IMR-90 (cell line): ENCODE results near the gene DPF3. TPM values are rescaled to one million over a fixed set of nuclear protein-coding genes. Genes with fewer than 3 reads are reported as not detected.

Experiments
- ATAC-seq: fragments of 200-7000 bp; cut with Tn5 transposase; 2 replicates; pipeline ENCODE4 v1.9.1; 2020; ENCODE audit warnings: low read depth, mild to moderate bottlenecking, moderate library complexity
- BruUV-seq: library from RNA; stranded (reverse); fragments of 400-500 nt; replicated peaks from 2 replicates; lab custom pipeline; 2021; lab: Mats Ljungman, UMichigan
- CTCF ChIA-PET: fragments of 300-600 bp; formaldehyde crosslinking; extraction: SDS; loops from one replicate; lab custom pipeline; 2021; ENCODE audit warnings: antibody characterized with exemption; lab: Yijun Ruan, JAX
- POLR2A ChIA-PET: fragments of 300-600 bp; sonication (Branson Sonifier 250); formaldehyde crosslinking; loops from one replicate; lab custom pipeline; 2022; ENCODE audit warnings: antibody characterized with exemption; ENCODE audit not compliant: unreplicated experiment; lab: Charles Lee
- DNase-seq: peaks from one replicate; pipeline ENCODE4 v3.0.0; 2013
- H2AFZ ChIP-seq: replicated peaks from 2 replicates; pipeline ENCODE3; 2013; ENCODE audit warnings: low read length, mild to moderate bottlenecking; ENCODE audit not compliant: poor library complexity
- H2AK5ac ChIP-seq: 2 replicates; pipeline ENCODE4 v1.6.1; 2013; ENCODE audit warnings: low read depth, low read length, inconsistent platforms
- H2AK9ac ChIP-seq: replicated peaks from 2 replicates; pipeline ENCODE3; 2013; ENCODE audit warnings: mild to moderate bottlenecking, low read depth, low read length, moderate library complexity; ENCODE audit not compliant: poor library complexity
- H2BK120ac ChIP-seq: 2 replicates; pipeline ENCODE4 v1.6.1; 2013; ENCODE audit warnings: low read depth, low read length, inconsistent platforms
- H2BK15ac ChIP-seq: 3 replicates; pipeline ENCODE4 v1.6.1; 2013; ENCODE audit warnings: low read depth, low read length, inconsistent platforms
- H2BK20ac ChIP-seq: 2 replicates; pipeline ENCODE4 v1.6.1; 2013; ENCODE audit warnings: low read depth, mild to moderate bottlenecking, inconsistent platforms, low read length, moderate library complexity
- H2BK5ac ChIP-seq: 2 replicates; pipeline ENCODE4 v1.6.1; 2013; ENCODE audit warnings: mild to moderate bottlenecking, low read depth, low read length, inconsistent platforms; ENCODE audit not compliant: poor library complexity, severe bottlenecking
- H3K14ac ChIP-seq: replicated peaks from 2 replicates; pipeline ENCODE4 v1.6.1; 2013; ENCODE audit warnings: low read depth, low read length, inconsistent platforms
- H3K18ac ChIP-seq: 2 replicates; pipeline ENCODE4 v1.6.1; 2013; ENCODE audit warnings: low read depth, low read length, control low read depth
- H3K23ac ChIP-seq: 2 replicates; pipeline ENCODE4 v1.6.1; 2013; ENCODE audit warnings: low read depth, low read length, inconsistent platforms
- H3K27ac ChIP-seq: 2 replicates; pipeline ENCODE4 v1.5.1; 2013; ENCODE audit warnings: mild to moderate bottlenecking, control low read depth, low read length; ENCODE audit not compliant: insufficient read depth
- H3K27me3 ChIP-seq: 2 replicates; pipeline ENCODE4 v1.6.1; 2013; ENCODE audit warnings: low read length; ENCODE audit not compliant: control insufficient read depth, insufficient read depth
- H3K36me3 ChIP-seq: 2 replicates; pipeline ENCODE4 v1.6.1; 2013; ENCODE audit warnings: low read length, mixed read lengths; ENCODE audit not compliant: control insufficient read depth, insufficient read depth
- H3K4ac ChIP-seq: 2 replicates; pipeline ENCODE4 v1.6.1; 2013; ENCODE audit warnings: low read depth, low read length, inconsistent platforms
- H3K4me1 ChIP-seq: 2 replicates; pipeline ENCODE4 v1.6.1; 2013; ENCODE audit warnings: low read length, mixed read lengths; ENCODE audit not compliant: control insufficient read depth, insufficient read depth
- H3K4me2 ChIP-seq: 2 replicates; pipeline ENCODE4 v1.6.1; 2013; ENCODE audit warnings: low read depth, mild to moderate bottlenecking, control low read depth, low read length, moderate library complexity
- H3K4me3 ChIP-seq: 2 replicates; pipeline ENCODE4 v1.5.1; 2013; ENCODE audit warnings: low read depth, mild to moderate bottlenecking, control low read depth, low read length, moderate library complexity; ENCODE audit not compliant: insufficient read depth
- H3K56ac ChIP-seq: 2 replicates; pipeline ENCODE4 v1.6.1; 2013; ENCODE audit warnings: low read length, inconsistent platforms; ENCODE audit not compliant: insufficient read depth; ENCODE audit errors: extremely low read depth
- H3K79me1 ChIP-seq, 2 experiments: 2 replicates each; pipeline ENCODE4 v1.6.1; 2013; ENCODE audit warnings: low read length in 2 of 2, inconsistent platforms in 1 of 2, low read depth in 1 of 2
- H3K9ac ChIP-seq: 2 replicates; pipeline ENCODE4 v1.6.1; 2013; ENCODE audit warnings: low read depth, low read length, control low read depth
- H3K9me1 ChIP-seq: 2 replicates; pipeline ENCODE4 v1.6.1; 2013; ENCODE audit warnings: low read length, inconsistent platforms; ENCODE audit not compliant: insufficient read depth
- H3K9me3 ChIP-seq: 2 replicates; pipeline ENCODE4 v1.6.1; 2013; ENCODE audit warnings: low read length; ENCODE audit not compliant: control insufficient read depth, insufficient read depth
- H4K20me1 ChIP-seq: 2 replicates; pipeline ENCODE4 v1.6.1; 2013; ENCODE audit warnings: low read length, inconsistent platforms; ENCODE audit not compliant: insufficient read depth
- H4K5ac ChIP-seq: 2 replicates; pipeline ENCODE4 v1.6.1; 2013; ENCODE audit warnings: mild to moderate bottlenecking, low read depth, low read length, control low read depth
- H4K8ac ChIP-seq, 2 experiments: 2 replicates each; pipeline ENCODE4 v1.6.1; 2013; ENCODE audit warnings: low read depth in 2 of 2, low read length in 2 of 2, control low read depth in 1 of 2, inconsistent platforms in 1 of 2
- H4K91ac ChIP-seq: 2 replicates; pipeline ENCODE4 v1.6.1; 2013; ENCODE audit warnings: low read depth, low read length, inconsistent platforms; ENCODE audit not compliant: insufficient read depth
- BHLHE40 ChIP-seq: fragments of 150-350 bp; IDR thresholded peaks from 2 replicates; pipeline ENCODE4 v1.6.1; 2016; ENCODE audit warnings: mild to moderate bottlenecking, low read depth, low read length
- CEBPB ChIP-seq: IDR thresholded peaks from 2 replicates; pipeline ENCODE4 v1.6.1; 2012; ENCODE audit warnings: low read depth, low read length, improper control_type of control experiment
- CHD1 ChIP-seq: IDR thresholded peaks from 2 replicates; pipeline ENCODE4 v1.6.1; 2012; ENCODE audit warnings: low read depth, low read length, improper control_type of control experiment
- FOS ChIP-seq: fragments of 150-350 bp; IDR thresholded peaks from 2 replicates; pipeline ENCODE4 v1.6.1; 2016; ENCODE audit warnings: low read depth, low read length
- MAFK ChIP-seq: IDR thresholded peaks from 2 replicates; pipeline ENCODE4 v1.6.1; 2012; ENCODE audit warnings: low read depth, low read length, improper control_type of control experiment
- MAZ ChIP-seq: IDR thresholded peaks from 2 replicates; pipeline ENCODE4 v1.6.1; 2012; ENCODE audit warnings: low read depth, mild to moderate bottlenecking, low read length, improper control_type of control experiment, moderate library complexity, borderline replicate concordance
- MXI1 ChIP-seq: IDR thresholded peaks from 2 replicates; pipeline ENCODE4 v1.6.1; 2012; ENCODE audit warnings: low read depth, mild to moderate bottlenecking, low read length, moderate library complexity, borderline replicate concordance
- NFE2L2 ChIP-seq: fragments of 150-350 bp; IDR thresholded peaks from 2 replicates; pipeline ENCODE4 v1.6.1; 2016; ENCODE audit warnings: low read depth, mild to moderate bottlenecking, low read length
- RCOR1 ChIP-seq: IDR thresholded peaks from 2 replicates; pipeline ENCODE4 v1.6.1; 2012; ENCODE audit warnings: mild to moderate bottlenecking, low read length, improper control_type of control experiment; ENCODE audit not compliant: insufficient replicate concordance
- RFX5 ChIP-seq: IDR thresholded peaks from 2 replicates; pipeline ENCODE4 v1.8.0; 2012; ENCODE audit warnings: low read depth, mild to moderate bottlenecking, low read length, moderate library complexity
- SMC3 ChIP-seq: fragments of 150-350 bp; IDR thresholded peaks from 2 replicates; pipeline ENCODE4 v1.6.1; 2016; ENCODE audit warnings: low read depth, mild to moderate bottlenecking, antibody characterized with exemption, low read length, moderate library complexity
- USF2 ChIP-seq: fragments of 150-350 bp; IDR thresholded peaks from 2 replicates; pipeline ENCODE4 v1.6.1; 2017; ENCODE audit warnings: mild to moderate bottlenecking, antibody characterized with exemption, low read length, low read depth
- WGBS, 2 experiments: methylation state at CpG; one replicate each; pipeline versions ENCODE4 v1.1.5 to v1.1.7; 2013; ENCODE audit warnings: missing lambda C conversion rate in 2 of 2; ENCODE audit not compliant: insufficient read length in 1 of 2; ENCODE audit errors: extremely low coverage in 2 of 2; 5-methylcytosine and 5-hydroxymethylcytosine counted together
- dilution Hi-C: fragments of 300-500 bp; cut with HindIII; formaldehyde crosslinking; loops from one replicate; pipeline ENCODE4 v1.14.3; 2018; ENCODE audit warnings: low sequenced_read_pairs; ENCODE audit not compliant: unreplicated experiment
- in situ Hi-C: fragments of 300-500 bp; cut with MboI; formaldehyde crosslinking; loops from 3 replicates; pipeline ENCODE4 v1.14.3; 2019; ENCODE audit warnings: low sequenced_read_pairs, inconsistent platforms, mixed read lengths
- intact Hi-C: fragments of 100-400 bp; cut with micrococcal nuclease; formaldehyde crosslinking; loops from 2 replicates; pipeline ENCODE4 v1.10.0; 2022
- polyA plus RNA-seq, 3 experiments: library from polyadenylated mRNA; depleted of rRNA; stranded (reverse); fragments of >200 nt; gene quantifications; 2 replicates each; pipeline ENCODE4 v1.2.3, GENCODE V29; 2012; ENCODE audit warnings: low replicate concordance in 1 of 3
- total RNA-seq: library from RNA; depleted of rRNA; stranded (reverse); fragments of >200 nt; gene quantifications from 2 replicates; pipeline ENCODE4 v1.2.3, GENCODE V29; 2012
- TF ChIP-seq, protein P1 (sequence below): conservative IDR thresholded peaks from 2 replicates; pipeline ENCODE4 v1.5.1; 2012; ENCODE audit warnings: mild to moderate bottlenecking, low read depth, low read length, improper control_type of control experiment
- TF ChIP-seq, protein P2 (sequence below): fragments of 150-350 bp; IDR thresholded peaks from 2 replicates; pipeline ENCODE4 v1.6.1; 2016; ENCODE audit warnings: low read depth, mild to moderate bottlenecking, low read length, moderate library complexity, borderline replicate concordance

Gene DPF3
- total and polyA plus RNA-seq, 2 of the 4 experiments (the other 2 are of a cell fraction) = 30.5 to 32.8 TPM

DNA sequence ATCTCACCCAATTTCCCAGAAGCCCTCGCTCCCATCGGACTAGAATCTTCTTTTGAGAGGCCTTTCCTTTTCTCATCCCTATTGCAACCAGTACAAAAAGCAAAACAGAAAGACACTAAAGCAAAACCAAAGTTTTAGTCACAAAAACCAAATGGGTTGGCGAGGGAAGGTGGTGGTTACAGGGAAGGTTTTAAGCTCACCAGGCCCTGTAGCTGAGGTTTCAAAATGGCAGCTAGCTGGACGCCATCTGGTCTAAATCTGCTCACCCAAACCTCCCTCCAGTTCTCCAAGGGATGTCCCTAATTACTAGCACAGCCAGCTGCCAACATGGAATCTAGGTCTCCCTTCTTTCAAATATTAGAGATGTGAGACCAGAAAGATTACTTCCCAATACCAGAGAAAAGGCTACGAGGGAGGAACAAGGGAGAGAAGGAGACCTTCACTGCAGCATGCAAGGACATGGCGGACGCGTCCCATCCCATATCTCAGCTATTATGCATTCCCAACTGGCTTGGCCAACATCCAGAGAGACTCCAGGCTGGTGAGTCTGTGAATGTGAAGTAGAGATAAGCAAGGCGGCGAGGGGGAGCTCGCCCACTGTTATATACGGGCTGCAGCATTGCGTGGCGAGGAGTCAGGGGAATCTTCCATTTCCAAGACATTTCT, 70.8 kb downstream of the DPF3 start:
- Histone ChIP-seq H3K79me1 (peaks cover 26 to 62% of the 10 kb centered on the region in 2 experiments), H4K20me1 (peaks cover 12% of the 10 kb centered on the region), H3K27me3 (no peaks in the 10 kb centered on the region), H3K4me2 (no peak overlapping the region), H2AFZ (no peak overlapping the region), H3K9me3 (no peaks in the 10 kb centered on the region), H2AK9ac (no peak overlapping the region), H2BK20ac (no peak overlapping the region), H3K23ac (no peak overlapping the region), H3K27ac (no peak overlapping the region), H4K5ac (no peak overlapping the region), H2BK15ac (no peak overlapping the region), H3K9me1 (peaks cover 4% of the 10 kb centered on the region), H2BK5ac (no peak overlapping the region), H3K9ac (no peak overlapping the region), H3K4me3 (no peak overlapping the region), H3K18ac (no peak overlapping the region), H2BK120ac (no peak overlapping the region), H3K56ac (no peak overlapping the region), H4K8ac (no peak overlapping the region), H2AK5ac (no peak overlapping the region), H3K4ac (no peak overlapping the region), H3K4me1 (peaks cover 5% of the 10 kb centered on the region), H3K14ac (no peak overlapping the region), H3K36me3 (peaks cover 3% of the 10 kb centered on the region; the same call in 1 of the 2 replicates), H4K91ac (no peak overlapping the region)
- POLR2A ChIA-PET = no interaction called here
- TF ChIP-seq MXI1 (no peak), SMC3 (no peak), NFE2L2 (no peak), BHLHE40 (no peak), FOS (no peak), CHD1 (no peak), USF2 (no peak), MAZ (no peak), CEBPB (no peak), RCOR1 (no peak), MAFK (no peak), RFX5 (no peak)
- TF ChIP-seq, protein P1, sequence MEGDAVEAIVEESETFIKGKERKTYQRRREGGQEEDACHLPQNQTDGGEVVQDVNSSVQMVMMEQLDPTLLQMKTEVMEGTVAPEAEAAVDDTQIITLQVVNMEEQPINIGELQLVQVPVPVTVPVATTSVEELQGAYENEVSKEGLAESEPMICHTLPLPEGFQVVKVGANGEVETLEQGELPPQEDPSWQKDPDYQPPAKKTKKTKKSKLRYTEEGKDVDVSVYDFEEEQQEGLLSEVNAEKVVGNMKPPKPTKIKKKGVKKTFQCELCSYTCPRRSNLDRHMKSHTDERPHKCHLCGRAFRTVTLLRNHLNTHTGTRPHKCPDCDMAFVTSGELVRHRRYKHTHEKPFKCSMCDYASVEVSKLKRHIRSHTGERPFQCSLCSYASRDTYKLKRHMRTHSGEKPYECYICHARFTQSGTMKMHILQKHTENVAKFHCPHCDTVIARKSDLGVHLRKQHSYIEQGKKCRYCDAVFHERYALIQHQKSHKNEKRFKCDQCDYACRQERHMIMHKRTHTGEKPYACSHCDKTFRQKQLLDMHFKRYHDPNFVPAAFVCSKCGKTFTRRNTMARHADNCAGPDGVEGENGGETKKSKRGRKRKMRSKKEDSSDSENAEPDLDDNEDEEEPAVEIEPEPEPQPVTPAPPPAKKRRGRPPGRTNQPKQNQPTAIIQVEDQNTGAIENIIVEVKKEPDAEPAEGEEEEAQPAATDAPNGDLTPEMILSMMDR = no peak
- TF ChIP-seq, protein P2, sequence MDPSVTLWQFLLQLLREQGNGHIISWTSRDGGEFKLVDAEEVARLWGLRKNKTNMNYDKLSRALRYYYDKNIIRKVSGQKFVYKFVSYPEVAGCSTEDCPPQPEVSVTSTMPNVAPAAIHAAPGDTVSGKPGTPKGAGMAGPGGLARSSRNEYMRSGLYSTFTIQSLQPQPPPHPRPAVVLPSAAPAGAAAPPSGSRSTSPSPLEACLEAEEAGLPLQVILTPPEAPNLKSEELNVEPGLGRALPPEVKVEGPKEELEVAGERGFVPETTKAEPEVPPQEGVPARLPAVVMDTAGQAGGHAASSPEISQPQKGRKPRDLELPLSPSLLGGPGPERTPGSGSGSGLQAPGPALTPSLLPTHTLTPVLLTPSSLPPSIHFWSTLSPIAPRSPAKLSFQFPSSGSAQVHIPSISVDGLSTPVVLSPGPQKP = no peak
- ATAC-seq (no peak), DNase-seq (no peak)
- intact Hi-C loops = no loop called here
- no TSS peak for BruUV-seq
- in situ Hi-C loops = no loop called here
- dilution Hi-C loops = no loop called here
- no CpG with 5 or more reads among the region's 14 CpGs for WGBS, 2 experiments
- CTCF ChIA-PET = no interaction called here
